ENCODE data around the gene KHDC1L.
"Not testable (repeated sequence)": the region's sequence is repeated elsewhere in the genome, so short reads cannot be mapped to it uniquely, and the experiment has no call there.

KHDC1L gene

DNA sequence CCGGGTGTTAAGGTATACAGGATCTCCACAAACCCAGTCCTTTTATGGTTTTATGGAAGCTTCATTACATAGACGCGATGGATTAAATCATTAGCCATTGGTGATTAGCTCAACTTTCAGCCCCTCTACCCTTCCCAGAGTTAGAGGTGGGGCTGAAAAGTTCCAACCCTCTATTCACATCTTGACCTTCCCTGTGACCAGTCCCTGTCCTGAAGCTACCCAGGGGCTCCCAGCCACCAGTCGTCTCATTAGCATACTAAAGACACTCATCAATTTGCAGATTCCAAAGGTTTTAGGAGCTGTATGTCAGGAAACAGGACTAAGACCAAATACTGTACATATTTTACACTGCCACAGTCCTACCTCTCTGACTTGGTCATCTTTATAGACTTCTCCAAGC, 21.0 kb downstream of the KHDC1L start:
- DNase-seq (ENCODE audit: low spot score), result no peak

GRCh38 chr6:73203098-73203497, 22.2 kb downstream of the KHDC1L start:
- no peak for DNase-seq (ENCODE audit: low spot score)

GRCh38 chr6:73200735-73201134, 24.6 kb downstream of the KHDC1L start:
- no peak for DNase-seq (ENCODE audit: low spot score)

DNA sequence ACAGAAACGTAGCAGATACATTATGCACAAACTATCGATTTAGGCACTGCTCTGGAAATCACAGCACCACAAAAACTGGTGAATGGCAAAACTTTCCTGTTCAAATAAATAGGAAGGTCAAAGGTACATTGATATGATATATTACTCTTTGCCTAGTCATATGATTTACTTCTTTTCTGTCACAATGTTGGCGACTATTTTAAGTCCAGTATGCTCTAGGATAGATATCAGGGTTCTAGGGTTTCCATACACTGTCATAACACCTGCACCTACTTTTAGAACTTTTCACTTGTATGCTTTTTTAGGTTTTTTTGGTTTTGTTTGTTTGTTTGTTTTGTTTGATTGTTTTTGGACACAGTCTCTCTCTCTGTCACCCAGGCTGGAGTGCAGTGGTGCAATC, 25.0 kb downstream of the KHDC1L start:
- DNase-seq (ENCODE audit: low spot score), result no peak

- no peak for DNase-seq (ENCODE audit: low spot score)
Observed at GRCh38 chr6:73194744-73195143, 30.6 kb downstream of the KHDC1L start.

DNA sequence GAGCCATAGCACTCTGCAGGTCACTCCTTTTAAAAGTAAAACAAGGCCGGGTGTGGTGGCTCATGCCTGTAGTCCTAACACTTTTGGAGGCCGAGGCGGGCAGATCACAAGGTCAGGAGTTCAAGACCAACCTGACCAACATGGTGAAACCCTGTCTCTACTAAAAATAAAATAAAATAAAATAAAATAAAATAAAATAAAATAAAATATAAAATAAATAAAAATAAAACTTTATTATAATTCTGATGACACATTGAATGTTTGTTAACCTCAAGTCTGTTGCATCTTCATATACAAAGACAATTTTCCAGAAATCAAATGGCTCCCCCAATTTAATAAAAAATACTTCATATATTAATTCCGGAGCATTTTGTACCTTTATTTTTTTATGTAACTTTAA, 32.0 kb downstream of the KHDC1L start:
- not testable (repeated sequence) for DNase-seq (ENCODE audit: low spot score)

GRCh38 chr6:73182021-73182607, 43.2 kb downstream of the KHDC1L start:
- no peak for DNase-seq (ENCODE audit: low spot score)

- DNase-seq (ENCODE audit: low spot score), result peak; percentile 81
Observed at GRCh38 chr6:73180763-73181619, 44.3 kb downstream of the KHDC1L start.

DNA sequence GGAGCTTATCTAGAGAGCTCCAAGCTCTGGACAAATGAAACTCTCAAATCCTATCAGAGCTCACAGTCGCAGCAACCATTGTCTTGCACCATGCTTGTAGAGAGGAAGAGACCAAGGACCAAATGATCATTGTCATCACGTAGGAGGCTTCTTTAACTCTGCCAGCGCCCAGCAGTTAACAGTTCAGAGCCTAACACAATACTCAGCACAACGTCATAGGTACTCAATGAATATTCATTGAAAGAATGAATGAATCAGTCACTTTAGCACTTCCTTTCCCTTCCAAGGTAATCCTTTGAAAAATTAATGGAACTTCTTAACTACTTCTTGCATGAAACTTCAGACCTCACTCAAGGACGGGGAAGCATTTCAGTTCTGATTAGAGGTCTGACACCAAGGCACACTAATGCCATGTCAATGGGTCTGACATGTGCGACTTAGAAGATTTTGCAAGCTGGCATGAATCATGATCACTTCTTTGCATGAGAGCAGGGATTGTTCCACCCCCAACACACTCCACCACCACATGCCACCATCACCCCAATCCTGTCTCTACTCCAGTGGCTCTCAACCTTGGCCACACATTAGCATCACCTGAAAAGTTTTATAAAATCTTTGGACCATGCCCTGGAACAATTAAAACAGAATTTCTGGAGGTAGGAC, 45.1 kb downstream of the KHDC1L start:
- DNase-seq (ENCODE audit: low spot score), result no peak

DNA sequence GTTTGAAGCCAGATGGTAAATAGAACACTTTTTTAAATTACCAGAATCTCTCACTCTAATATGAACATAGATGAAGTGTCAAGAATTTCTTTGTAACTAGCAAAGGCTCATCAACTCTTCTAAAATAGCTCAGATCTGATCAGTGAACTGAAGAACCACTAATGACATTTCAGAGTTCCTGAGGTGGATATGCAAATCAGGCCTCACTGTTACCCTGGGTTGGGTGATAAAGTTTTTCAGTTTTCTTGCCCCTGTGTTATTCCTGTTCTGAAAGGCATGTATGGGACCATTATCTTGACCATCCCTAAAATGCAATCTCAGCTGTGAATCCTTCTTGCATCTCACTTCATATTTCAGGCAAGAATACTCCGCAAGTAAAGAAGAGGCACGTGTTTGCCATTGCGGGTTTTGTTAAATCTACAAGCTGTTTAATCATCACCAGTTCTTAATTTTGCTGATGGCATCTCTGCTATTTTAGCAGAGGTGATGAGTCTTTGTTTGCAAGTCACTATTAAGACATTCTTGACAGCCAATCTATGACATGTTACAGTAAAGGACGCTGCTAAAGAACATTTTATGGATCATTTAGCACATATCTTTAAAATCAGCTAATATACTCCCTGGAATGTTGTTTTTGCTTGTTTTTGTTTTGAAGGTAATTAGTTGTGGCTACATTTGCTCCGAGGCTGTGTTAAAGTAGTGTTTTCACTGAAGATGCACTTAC, 47.9 kb downstream of the KHDC1L start:
- DNase-seq (ENCODE audit: low spot score), result no peak

DNA sequence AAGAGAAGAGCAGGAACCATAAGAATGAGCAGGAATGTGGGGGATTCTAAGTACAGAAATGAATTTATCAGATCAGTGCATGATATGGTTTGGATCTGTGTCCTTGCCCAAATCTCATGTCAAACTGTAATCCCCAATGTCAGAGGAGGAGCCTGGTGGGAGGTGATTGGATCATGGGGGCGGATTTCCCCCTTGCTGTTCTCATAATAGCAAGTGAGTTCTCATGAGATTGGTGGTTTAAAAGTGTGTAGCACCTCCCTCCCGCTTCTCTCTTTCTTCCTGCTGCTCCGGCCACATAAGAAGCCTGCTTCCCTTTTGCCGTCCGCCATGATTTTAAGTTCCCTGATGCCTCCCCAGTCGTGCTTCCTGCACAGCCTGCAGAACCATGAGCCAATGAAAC, 49.2 kb downstream of the KHDC1L start:
- no peak for DNase-seq (ENCODE audit: low spot score)

- no peak for DNase-seq (ENCODE audit: low spot score)
Observed at GRCh38 chr6:73174646-73175045, 50.6 kb downstream of the KHDC1L start.
